GM18873 (cell line): ENCODE results near the gene SREBF1.

ENCODE experiments used
- ATAC-seq: cut with Tn5 transposase; IDR thresholded peaks from one replicate; pipeline ENCODE4 v1.9.1; 2021; ENCODE audit warnings: mild to moderate bottlenecking, moderate library complexity, moderate number of reproducible peaks; ENCODE audit not compliant: unreplicated experiment, low FRiP score

Gene SREBF1

GRCh38 chr17:17859909-17860765 is 23.4 kb upstream of the SREBF1 start:
- no peak for ATAC-seq

- no peak for ATAC-seq
These were observed 20.7 kb upstream of the SREBF1 start for GRCh38 chr17:17857496-17857895.

GRCh38 chr17:17856386-17856785 is 19.6 kb upstream of the SREBF1 start:
- ATAC-seq = no peak

- no peak for ATAC-seq
These were observed 19.2 kb upstream of the SREBF1 start for GRCh38 chr17:17855976-17856375.

- ATAC-seq = no peak
These were observed 17.1 kb upstream of the SREBF1 start for GRCh38 chr17:17853811-17854447.

- ATAC-seq = no peak
These were observed 16.1 kb upstream of the SREBF1 start for GRCh38 chr17:17852930-17853329.

- no peak for ATAC-seq
These were observed 14.6 kb upstream of the SREBF1 start for GRCh38 chr17:17851103-17852002.

GRCh38 chr17:17849845-17850373 is 13.1 kb upstream of the SREBF1 start:
- ATAC-seq = no peak

- no peak for ATAC-seq
These were observed 12.5 kb upstream of the SREBF1 start for GRCh38 chr17:17849147-17849820.

GRCh38 chr17:17848311-17849082 is 11.7 kb upstream of the SREBF1 start:
- no peak for ATAC-seq

- no peak for ATAC-seq
These were observed 10.9 kb upstream of the SREBF1 start for GRCh38 chr17:17847726-17848125.

- ATAC-seq = no peak
These were observed 10.4 kb upstream of the SREBF1 start for GRCh38 chr17:17847118-17847689.

- ATAC-seq = no peak
These were observed 9.9 kb upstream of the SREBF1 start for GRCh38 chr17:17846645-17847044.

- no peak for ATAC-seq
These were observed 9.2 kb upstream of the SREBF1 start for GRCh38 chr17:17846003-17846402.

GRCh38 chr17:17845046-17845775 is 8.4 kb upstream of the SREBF1 start:
- ATAC-seq = no peak

GRCh38 chr17:17844500-17844899 is 7.7 kb upstream of the SREBF1 start:
- no peak for ATAC-seq

- no peak for ATAC-seq
These were observed 7.3 kb upstream of the SREBF1 start for GRCh38 chr17:17844079-17844478.

GRCh38 chr17:17843096-17843495 is 6.3 kb upstream of the SREBF1 start:
- ATAC-seq = no peak
